Hematopoietic multipotent progenitor cell treated with erythropoietin and hydrocortisone succinate and interleukin-3 and kit ligand, for 4 days (in vitro differentiated cells): ENCODE results near the gene NTNG1.
A peak's percentile ranks its signal among the peaks of the same experiment; 100 is the strongest.

ENCODE experiments used
- DNase-seq: peaks from one replicate; pipeline ENCODE4 v3.0.0-alpha.2; 2015

NTNG1 gene

DNA sequence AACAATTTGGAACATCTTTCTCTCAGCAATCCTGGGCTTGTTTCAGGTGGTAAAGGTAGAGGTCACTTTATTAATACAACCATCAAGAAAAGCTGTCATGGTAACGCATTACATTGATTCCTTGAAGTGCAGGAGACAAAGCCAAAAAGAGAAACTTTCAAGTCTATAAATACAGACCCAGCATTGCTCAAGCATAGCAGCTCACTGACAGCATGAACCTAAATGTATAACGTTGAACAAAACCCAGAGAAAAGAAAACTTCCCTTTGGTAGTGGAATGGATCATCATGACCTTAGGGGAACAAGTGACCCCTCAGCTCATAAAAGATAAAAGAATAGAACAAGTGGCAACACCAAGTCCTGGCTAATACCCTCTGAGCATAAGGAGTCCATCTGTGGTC, 332.2 kb downstream of the NTNG1 start:
- no peak for DNase-seq

DNA sequence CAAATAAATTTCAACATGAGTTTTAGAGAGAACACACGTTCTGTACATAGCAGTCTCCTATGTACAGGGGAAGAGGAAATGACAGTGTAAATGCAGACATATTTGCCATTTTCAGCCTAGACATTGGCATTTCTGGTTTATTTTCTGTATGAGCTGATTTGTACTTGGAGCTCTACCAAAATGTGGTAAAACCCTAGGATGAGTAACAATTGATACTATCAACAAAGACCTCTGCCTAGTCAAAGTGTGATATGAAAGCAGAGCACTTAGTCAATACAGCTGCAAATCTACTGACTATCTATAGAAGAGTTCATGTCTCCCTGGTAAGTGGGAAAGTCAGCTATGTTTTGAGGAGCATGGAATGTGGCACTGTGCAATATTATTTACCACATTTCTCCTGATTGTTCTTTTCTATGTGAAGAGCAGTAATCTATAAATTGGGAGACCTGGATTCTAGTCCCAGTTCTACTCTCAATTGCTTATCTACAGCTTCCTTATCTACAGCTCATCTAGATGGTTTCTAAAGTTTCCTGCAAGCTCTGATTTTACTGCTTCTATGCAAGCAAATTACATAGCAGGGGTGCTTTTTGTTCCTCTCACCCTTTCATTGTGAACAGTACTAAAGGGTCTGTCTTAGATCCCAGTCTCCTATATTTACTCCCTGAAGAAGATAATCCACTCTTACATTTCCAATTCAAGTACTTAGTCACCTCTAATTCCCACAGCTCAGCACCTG, 334.2 kb downstream of the NTNG1 start:
- DNase-seq, result peak; percentile 4

DNA sequence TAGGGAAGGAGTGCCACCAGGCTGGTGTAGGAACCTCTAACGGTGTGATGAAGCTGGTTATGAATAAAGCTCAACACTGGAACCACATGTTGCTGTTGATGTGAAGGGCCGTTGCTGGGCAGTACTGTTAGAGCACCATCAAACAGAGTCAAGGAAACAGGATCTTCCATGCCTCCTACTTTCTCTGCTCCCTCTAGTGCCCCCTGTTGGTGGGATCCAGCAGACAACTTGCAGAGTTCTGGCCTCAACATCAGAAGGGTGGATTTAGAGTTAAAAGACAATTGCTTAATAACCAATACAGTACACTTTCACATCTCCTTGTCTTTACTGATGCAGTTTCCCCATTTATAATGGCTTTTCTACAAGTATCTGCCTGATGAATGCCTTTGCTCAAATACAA, 336.4 kb downstream of the NTNG1 start:
- peak; percentile 29 for DNase-seq

DNA sequence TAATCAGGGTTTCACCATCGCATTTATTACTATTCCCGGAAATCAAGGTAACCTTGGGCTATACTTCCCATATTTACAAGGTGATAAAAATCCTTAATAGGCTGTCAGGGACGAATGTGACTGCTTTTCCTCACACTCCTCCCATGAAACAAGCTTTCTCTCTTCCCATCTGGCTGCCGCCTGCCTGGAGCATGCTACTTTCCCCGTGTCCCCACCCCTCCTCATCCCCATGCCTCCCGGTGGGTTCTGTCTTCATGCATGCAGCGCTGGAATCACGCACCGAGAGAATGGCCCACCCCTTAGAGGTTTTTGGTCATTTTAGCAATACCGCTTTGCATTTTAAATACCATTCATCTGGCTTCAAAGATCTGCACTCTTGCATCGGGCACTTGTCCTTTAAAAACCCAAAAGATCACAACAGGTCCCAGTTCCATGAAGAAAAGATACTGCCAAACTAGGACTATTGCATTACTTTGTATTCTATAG, 339.1 kb downstream of the NTNG1 start:
- no peak for DNase-seq

DNA sequence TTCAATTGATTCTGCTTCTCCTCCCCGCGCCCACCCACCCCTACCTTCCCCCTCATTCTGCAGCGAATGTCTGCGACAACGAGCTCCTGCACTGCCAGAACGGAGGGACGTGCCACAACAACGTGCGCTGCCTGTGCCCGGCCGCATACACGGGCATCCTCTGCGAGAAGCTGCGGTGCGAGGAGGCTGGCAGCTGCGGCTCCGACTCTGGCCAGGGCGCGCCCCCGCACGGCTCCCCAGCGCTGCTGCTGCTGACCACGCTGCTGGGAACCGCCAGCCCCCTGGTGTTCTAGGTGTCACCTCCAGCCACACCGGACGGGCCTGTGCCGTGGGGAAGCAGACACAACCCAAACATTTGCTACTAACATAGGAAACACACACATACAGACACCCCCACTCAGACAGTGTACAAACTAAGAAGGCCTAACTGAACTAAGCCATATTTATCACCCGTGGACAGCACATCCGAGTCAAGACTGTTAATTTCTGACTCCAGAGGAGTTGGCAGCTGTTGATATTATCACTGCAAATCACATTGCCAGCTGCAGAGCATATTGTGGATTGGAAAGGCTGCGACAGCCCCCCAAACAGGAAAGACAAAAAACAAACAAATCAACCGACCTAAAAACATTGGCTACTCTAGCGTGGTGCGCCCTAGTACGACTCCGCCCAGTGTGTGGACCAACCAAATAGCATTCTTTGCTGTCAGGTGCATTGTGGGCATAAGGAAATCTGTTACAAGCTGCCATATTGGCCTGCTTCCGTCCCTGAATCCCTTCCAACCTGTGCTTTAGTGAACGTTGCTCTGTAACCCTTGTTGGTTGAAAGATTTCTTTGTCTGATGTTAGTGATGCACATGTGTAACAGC, 339.9 kb downstream of the NTNG1 start:
- DNase-seq, result peak; percentile 40

DNA sequence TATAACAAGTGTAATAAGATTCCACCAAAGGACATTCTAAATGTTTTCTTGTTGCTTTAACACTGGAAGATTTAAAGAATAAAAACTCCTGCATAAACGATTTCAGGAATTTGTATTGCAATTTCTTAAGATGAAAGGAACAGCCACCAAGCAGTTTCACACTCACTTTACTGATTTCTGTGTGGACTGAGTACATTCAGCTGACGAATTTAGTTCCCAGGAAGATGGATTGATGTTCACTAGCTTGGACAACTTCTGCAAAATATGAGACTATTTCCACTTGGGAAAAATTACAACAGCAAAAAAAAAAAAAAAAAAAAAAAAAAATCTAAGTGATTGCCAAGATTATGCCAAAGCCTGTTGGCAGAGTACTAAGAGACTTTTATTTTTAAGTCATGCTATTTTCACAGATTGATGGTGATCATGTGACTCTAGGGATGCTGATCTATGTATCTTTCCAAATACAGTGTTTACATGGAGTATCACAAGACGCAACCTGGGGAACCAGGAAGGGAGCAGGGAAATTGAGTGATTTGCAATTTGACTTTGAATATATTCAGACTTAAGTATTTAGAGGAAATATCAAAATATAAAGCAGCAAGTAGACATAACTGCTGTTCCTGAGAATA, 341.0 kb downstream of the NTNG1 start:
- DNase-seq, result no peak

DNA sequence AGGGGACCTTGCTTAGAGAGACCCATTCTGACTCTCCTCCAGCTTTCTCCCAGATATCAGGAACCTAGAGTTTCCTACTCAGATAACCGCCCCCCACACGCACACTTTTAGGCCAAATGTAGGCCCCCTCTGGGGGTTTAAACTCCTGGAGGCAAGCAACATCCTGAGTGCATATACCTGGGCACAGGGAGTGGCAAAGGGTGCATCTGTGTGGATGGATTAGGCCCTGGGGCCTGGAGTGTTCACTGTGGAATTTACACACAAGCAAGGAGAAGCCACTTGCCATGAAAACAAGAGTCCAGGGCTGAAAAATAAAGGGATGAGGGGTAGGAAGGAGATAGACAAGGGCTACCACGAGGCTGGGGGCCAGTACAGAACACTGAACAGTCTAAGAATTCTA, 343.1 kb downstream of the NTNG1 start:
- no peak for DNase-seq

DNA sequence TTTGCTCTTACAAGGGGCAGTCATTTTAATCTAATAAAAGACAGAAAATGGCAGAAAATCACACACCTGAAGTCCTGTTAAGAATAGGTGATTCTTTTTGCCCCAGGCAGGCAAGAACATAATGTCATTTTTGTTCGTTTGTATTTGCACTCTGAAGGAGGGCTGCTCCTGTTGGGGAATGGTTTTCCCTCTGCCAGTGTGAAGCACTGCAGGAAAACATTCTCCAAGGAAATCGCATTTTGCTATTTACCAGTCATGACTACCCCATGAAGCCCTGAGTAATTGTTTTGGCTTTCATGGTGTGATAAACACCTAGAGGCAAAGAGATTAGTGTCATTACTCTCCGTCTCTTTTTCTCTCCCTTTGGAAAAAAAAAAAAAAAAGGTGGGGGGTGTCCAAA, 345.5 kb downstream of the NTNG1 start:
- no peak for DNase-seq

DNA sequence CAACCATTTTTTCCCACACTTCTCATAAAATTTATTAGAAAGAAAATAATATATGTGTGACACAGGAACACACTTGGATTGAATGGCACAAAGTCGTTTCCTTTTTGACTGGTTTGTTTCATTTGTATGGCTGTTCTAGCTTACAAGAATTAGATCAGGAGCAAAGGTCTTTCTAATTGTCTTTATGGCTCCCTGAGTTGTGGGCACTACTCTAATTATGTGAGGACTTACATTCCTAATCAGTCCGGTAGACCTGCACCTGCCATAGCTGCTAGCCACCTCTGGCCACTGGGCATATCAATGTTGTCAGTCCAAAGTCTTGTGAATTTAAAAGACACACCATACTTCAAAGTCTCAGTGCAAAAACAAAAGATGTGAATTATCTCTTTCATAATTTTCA, 346.7 kb downstream of the NTNG1 start:
- no peak for DNase-seq

DNA sequence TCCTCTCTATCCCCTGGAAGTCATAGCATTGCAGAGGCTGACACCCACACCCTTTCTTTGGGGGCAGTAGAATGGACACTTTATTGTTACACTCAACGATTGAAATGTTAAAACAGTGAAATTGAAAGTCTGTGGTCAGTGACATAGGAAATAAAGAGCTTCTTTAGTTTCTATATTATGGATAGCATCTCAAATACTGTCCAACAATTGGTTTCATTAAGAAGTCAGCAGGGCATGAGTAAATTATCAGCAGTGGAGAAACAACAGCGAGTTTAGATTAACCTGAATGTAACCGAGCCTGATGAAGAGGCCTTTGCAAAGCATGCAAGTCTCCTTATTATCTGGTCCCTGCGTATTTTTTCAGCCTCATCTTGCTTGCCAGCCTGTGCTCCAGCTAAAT, 350.7 kb downstream of the NTNG1 start:
- no peak for DNase-seq

DNA sequence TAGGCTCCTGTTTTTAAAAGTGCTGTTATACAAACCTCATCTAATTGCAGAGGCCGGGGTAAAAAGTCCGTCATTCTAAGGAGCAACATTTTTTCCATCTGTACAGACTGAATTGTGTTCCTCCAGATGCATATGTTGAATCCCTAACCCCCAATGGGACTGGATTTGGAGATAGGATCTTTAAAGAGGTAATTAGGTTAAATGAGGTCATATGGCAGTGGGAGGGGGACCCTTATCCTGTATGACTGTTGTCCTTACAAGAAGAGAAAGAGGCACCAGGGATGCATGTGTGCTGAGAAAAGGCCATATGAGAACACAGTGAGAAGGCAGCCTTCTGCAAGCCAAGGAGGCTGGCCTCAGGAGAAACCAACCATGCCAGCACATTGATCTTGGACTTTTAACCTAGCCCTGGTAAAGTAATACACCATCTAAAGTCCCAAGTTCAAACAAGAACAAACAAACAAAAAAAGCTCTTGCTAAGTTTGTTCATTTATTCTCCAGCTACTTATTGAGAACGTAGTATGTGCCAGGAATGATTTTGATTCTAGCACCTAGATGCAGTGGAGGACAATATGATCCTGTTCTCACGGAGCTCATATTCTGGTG, 352.4 kb downstream of the NTNG1 start:
- no peak for DNase-seq

DNA sequence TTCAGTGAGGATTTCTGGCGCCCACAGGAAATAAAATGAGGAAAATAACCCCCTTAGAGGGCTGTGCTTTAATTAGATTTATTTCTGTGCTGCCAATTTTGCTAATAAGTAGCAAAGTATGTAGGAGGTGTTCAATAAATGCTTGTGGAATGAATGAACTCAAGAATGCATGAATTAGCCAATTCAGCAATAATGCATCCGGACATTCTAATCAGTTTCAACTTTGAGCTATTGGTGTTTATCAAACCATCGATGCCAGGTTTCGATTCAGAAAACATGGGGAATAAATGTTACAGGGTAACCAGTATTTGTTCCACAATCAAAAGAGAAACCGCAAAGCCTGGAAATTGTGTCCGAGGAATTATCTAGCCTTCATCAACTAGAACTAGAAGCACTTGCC, 353.2 kb downstream of the NTNG1 start:
- DNase-seq, result no peak

DNA sequence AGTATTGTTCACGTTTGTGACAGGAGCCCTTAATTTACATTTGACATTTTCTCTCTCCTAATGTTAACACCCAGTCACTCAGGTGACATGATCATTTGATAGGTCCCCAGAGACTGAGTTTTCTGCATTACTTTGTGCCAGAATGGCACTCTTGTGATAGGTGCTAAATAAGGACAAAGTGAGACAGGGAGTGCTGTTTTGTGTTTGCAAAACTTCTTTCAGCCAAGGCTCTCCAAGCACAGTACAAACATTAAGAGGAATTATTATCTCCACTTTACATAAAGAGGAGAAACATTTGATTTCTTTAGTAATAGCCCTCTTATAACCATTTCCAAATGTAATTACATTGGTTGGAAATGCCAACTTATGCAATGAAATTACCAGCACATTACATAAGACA, 355.2 kb downstream of the NTNG1 start:
- no peak for DNase-seq

DNA sequence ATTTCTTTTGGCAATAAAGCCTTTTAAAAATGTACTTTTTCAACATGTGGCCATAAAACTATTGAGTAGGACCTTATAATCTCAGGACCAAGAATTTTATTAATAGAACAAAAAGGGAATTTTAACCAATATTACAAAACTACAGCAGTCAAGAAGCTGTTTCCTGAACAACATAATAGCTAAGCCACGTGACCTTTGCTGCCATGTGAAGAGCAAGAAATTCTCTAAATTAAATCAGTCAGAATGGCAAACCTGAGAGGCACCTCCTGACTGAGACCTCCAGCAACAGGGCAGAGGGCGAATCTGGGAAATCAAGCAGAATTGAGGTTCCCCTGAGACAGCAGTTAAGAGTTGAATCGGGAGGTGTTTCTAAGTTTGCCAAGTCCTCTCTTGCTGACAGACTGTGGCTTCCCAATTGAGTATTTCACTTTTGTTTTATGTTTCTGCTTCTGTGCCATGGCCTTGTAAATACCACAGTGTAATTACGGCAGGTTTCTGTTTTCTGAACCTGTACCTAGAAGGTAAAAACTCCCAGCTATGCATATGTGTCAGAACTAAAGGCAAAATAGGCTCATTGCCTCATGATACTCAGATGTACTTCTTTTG, 358.4 kb downstream of the NTNG1 start:
- no peak for DNase-seq

DNA sequence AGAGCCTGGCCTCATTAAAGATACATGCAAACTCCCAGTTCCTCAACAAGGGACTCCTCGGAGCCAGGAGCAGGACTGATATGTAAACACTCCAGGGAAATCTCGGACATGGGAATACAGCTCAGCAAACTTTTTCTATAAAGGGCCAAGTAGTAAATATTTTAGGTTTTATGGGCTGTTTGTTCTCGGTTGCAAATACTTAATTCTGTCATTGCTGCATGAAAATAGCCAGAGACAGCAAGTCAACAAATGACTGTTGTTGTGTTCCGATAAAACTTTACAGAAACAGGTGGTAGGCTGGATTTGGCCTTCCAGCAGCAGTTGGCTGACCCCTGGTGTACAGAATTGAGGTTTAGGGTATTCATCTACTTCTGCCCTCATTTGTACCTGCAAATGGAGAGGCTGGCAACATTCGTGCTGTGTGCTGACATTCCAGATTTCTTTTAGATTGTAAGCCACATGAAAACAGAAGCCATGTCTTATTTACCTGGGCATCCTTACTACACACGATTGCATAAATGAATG, 360.3 kb downstream of the NTNG1 start:
- no peak for DNase-seq

DNA sequence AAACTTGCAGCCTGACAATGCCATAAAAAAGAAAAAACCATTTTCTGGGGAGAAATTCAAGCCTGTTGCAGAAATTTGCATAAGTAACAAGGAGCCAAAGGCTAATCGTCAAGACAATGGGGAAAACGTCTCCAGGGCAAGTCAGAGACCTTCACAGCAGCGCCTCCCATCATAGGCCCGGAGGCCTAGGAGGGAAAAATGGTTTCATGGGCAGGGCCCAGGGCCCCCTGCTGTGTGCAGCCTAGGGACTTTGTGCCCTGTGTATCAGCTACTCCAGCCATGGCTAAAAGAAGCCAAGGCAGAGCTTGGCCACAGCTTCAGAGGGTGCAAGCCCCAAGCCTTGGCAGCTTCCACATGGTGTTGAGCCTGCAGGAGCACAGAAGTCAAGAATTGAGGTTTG, 369.5 kb downstream of the NTNG1 start:
- no peak for DNase-seq

DNA sequence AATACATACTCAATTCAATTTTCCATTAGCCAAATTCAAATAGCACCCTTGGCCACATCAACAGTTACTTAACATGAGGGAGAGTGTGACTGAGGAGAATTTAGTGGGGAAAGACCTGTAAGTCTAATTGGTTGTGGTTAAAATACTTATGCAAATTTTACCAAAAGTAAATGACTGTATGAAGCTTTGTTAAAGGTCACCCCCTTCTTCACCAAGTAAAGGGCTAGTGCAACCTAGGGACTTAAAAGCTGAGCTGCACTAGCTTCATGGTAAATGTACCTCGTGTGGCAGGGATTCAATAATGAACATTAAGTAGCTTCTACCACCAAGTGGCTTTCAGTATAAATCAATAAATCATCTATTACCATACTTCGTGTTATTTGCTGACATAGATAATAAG, 372.0 kb downstream of the NTNG1 start:
- DNase-seq, result no peak

DNA sequence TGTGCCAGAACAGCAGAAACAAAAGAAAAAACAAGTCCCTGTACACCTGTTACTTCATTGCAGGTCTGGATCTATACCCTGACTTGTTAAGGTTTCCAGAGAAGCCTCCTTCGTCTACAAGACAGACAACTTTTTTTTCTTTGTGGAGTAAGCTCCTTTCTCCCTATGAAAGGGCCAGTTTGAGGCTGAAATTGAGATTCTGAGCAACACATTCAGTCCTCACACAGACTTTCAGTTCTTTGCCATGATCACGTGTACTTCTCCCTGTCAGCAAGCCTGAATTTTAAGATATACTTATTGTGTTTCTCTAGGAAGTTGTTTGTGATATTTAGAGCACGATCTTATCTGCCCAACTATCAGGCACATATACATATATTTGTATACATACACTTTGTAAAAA, 374.0 kb downstream of the NTNG1 start:
- DNase-seq, result no peak

DNA sequence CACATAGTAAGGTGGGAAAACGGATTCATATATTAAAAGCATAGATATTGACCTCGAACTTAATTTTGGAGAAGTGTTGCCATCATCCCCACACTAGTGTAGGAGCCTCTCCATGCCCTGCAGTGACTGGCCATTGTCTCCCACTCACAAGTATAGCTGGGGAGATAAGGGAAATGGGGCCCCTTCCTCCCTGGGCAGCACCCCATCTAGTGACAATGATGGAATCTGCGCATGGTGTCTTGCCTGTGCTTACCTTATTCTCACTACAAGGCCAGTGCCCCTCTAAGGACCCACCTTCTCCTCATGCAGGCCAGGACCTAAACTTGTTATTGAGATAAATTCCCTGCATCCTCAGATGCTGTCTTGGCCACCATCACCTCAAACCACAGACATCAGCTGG, 374.9 kb downstream of the NTNG1 start:
- no peak for DNase-seq

DNA sequence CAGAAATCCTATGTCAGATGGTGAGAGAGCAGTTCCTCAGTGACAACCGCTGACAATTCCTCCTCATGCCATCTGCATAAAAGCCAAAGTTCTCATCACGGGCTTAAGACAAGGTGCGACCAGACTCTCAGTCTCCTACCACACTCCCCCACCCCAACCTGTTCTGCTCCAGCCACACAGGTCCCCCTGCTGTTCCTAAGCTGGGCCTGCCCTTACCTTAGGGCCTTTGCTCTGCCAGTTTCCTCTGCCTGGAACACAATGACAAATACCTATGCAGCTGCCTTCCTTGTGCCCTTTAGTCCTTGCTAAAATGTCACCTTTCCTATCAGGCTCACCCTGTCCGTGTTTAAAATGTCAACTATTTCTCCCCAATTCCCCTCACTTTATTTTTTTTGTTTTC, 382.2 kb downstream of the NTNG1 start:
- no peak for DNase-seq

DNA sequence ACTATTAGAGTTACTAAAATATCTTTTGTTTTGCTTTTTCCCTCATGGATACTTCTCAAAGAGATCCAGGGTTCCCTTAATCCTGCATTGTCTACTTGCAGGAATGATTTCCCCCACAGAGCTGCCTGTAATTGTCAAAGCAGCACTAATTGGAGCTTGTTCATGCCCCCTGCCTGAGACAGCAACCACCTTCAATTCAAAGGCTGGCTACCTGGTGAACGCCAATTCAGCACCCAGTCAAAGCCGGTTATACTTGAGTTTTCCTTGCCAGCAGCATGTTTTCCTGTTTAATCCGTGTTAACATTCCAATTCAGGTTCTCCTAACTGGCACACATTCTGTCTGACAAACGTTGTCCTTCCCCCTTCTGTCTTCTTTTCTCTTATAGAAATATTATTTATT, 382.9 kb downstream of the NTNG1 start:
- DNase-seq, result no peak

DNA sequence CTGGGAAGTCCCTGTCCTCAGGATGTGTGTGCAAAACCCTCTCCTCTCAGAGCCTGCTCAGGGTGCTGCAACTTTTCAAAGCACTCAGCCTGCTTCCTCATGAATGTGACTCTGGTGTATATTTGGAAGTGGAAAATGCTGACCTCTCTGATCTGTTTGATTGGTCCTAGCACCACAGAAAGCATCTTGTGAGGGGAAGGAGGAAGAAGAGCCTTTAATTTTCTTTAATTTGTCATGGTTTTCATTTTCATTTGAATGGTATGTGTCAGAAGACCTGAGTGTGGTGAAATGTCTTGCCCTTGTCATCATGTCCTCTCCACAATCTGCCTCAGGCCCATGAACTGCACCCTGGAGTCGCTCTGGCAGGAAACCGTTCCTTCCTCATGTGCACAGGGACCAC, 383.5 kb downstream of the NTNG1 start:
- DNase-seq, result no peak

DNA sequence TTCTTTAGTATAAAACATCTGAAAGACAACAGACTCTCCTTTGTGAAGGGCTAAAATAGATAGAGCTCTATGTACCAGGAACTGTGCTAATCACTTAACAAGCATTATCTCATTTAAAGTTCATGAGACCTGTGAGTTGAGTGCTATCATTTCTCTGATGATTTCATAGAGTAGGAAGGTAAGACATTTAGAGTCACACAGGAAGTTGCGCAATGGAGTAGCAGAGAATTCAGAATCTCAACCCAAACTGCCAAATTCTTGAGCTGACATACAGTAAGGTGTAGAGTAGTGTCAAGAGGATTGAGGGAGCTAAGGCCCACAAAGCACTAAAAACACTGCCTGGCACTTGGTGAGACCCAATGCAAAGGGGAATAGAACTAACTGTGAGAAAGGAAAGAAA, 384.3 kb downstream of the NTNG1 start:
- DNase-seq, result no peak
